HG02798 (cell line): ENCODE measurements around the gene STAT5B.

ENCODE experiments used
- ATAC-seq: cut with Tn5 transposase; IDR thresholded peaks from one replicate; pipeline ENCODE4 v1.9.1; 2021; ENCODE audit warnings: mild to moderate bottlenecking; ENCODE audit not compliant: unreplicated experiment, poor library complexity

Gene STAT5B

GRCh38 chr17:42286411-42287221 lies 10.4 kb upstream of the STAT5B start:
- no peak for ATAC-seq

GRCh38 chr17:42285346-42286050 lies 9.3 kb upstream of the STAT5B start:
- ATAC-seq, result no peak

GRCh38 chr17:42284566-42284965 lies 8.4 kb upstream of the STAT5B start:
- no peak for ATAC-seq

GRCh38 chr17:42284024-42284369 lies 7.8 kb upstream of the STAT5B start:
- ATAC-seq, result no peak

- ATAC-seq, result no peak
Measured at GRCh38 chr17:42283241-42284023, 7.2 kb upstream of the STAT5B start.

- ATAC-seq, result no peak
Measured at GRCh38 chr17:42282478-42283080, 6.4 kb upstream of the STAT5B start.

GRCh38 chr17:42281571-42282096 lies 5.4 kb upstream of the STAT5B start:
- no peak for ATAC-seq

- no peak for ATAC-seq
Measured at GRCh38 chr17:42279776-42280630, 3.8 kb upstream of the STAT5B start.

- no peak for ATAC-seq
Measured at GRCh38 chr17:42277342-42277712, 1.1 kb upstream of the STAT5B start.

- no peak for ATAC-seq
Measured at GRCh38 chr17:42276609-42277341, 584 bp upstream of the STAT5B start.

GRCh38 chr17:42275527-42276358 lies 448 bp downstream of the STAT5B start:
- peak; percentile 57 for ATAC-seq

GRCh38 chr17:42274812-42275526 lies 1.2 kb downstream of the STAT5B start:
- no peak for ATAC-seq

GRCh38 chr17:42274253-42274542 lies 2.0 kb downstream of the STAT5B start:
- no peak for ATAC-seq

GRCh38 chr17:42273474-42274252 lies 2.5 kb downstream of the STAT5B start:
- no peak for ATAC-seq

- ATAC-seq, result no peak
Measured at GRCh38 chr17:42272162-42272907, 3.9 kb downstream of the STAT5B start.

- ATAC-seq, result no peak
Measured at GRCh38 chr17:42271779-42272035, 4.5 kb downstream of the STAT5B start.
